Stimulated activated memory B cell treated with anti-CD40 and anti-IgM and Interleukin-4, amounts not matched to agents 10 μg/mL and 1 μg/mL and 100 μg/mL, for 72 hours (primary cell): Measurements from ENCODE around the gene CYTH2.
"Not testable (repeated sequence)": the region's sequence is repeated elsewhere in the genome, so short reads cannot be mapped to it uniquely, and the experiment has no call there.

Experiments used
- ATAC-seq: fragments of 150-1000 bp; cut with Tn5 transposase; 2 replicates; pipeline ENCODE4 v1.10.0; 2021
- H3K27ac Mint-ChIP-seq: one replicate; pipeline ENCODE4 v1.8.0; 2022; ENCODE audit warnings: mild to moderate bottlenecking, mixed read lengths
- H3K27me3 Mint-ChIP-seq: one replicate; pipeline ENCODE4 v1.8.0; 2022; ENCODE audit warnings: mixed read lengths
- H3K36me3 Mint-ChIP-seq: one replicate; pipeline ENCODE4 v1.8.0; 2022; ENCODE audit warnings: mixed read lengths
- H3K4me1 Mint-ChIP-seq: one replicate; pipeline ENCODE4 v1.8.0; 2022; ENCODE audit warnings: mixed read lengths
- H3K4me3 Mint-ChIP-seq: one replicate; pipeline ENCODE4 v1.8.0; 2022; ENCODE audit warnings: mild to moderate bottlenecking, moderate library complexity, mixed read lengths
- H3K9me3 Mint-ChIP-seq: one replicate; pipeline ENCODE4 v1.8.0; 2022; ENCODE audit warnings: mixed read lengths

CYTH2 gene

DNA sequence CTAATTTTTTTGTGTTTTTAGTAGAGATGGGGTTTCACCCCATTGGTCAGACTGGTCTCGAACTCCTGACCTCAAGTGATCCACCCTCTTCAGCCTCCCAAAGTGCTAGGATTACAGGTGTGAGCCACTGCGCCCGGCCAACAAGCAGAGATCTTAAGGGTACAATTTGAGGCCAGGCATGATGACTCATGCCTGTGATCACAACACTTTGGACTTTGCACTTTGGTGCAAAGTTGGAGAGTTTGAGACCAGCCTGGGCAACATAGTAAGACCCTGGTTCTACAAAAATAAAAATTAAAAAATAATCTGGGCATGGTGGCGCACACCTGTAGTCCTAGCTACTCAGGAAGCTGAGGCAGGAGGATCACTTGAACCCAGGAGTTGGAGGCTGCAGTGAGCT lies 50.3 kb downstream of the CYTH2 start:
- H3K36me3 Mint-ChIP-seq, H3K27ac Mint-ChIP-seq, H3K4me3 Mint-ChIP-seq, H3K4me1 Mint-ChIP-seq, ATAC-seq, H3K9me3 Mint-ChIP-seq: not testable (repeated sequence)
- H3K27me3 Mint-ChIP-seq = peaks cover 18% of the 10 kb centered on the region

DNA sequence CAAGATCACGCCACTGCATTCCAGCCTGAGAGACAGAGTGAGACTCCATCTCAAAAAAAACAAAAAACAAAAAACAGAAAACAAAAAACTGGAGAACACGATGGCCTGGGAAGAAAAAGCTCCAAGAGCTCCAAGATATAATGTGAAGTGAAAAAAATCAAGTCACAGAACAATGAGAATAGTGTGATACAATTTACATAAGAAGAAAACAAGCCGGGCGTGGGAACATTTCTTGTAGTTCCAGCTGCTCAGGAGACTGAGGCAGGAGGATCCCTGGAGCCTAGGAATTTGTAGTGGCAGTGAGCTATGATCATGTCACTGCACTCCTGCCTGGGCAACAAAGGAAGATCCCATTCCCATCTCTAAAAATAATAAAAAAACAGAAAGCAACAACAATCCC lies 51.0 kb downstream of the CYTH2 start:
- H3K4me1 Mint-ChIP-seq = no peaks in the 10 kb centered on the region
- no peak for ATAC-seq
- H3K9me3 Mint-ChIP-seq = peaks cover 5% of the 10 kb centered on the region
- H3K27me3 Mint-ChIP-seq = peaks cover 19% of the 10 kb centered on the region
- H3K27ac Mint-ChIP-seq = no peak overlapping the region
- H3K4me3 Mint-ChIP-seq = no peak overlapping the region
- no peaks in the 10 kb centered on the region for H3K36me3 Mint-ChIP-seq

DNA sequence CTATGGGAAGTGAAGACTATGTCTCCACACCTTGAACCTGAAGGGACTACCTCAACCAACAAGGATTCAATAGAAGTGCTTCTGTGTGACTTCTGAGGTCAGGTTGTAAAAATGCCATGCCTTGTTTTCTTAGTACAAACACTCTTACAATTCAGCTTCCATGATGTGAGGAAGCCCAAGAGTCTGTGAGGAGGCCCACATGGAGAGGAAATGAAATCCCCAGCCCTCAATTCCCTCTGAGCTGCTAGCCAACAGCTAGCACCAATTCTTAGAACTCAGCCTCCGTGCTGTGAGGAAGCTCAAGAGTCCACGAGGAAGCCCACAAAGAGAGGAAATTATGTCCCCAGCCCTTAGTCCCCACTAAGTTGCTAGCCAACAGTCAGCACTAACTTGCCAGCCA lies 55.1 kb downstream of the CYTH2 start:
- Mint-ChIP-seq H3K36me3 (no peaks in the 10 kb centered on the region), H3K4me1 (no peaks in the 10 kb centered on the region), H3K9me3 (peaks cover 20% of the 10 kb centered on the region), H3K27me3 (peaks cover 19% of the 10 kb centered on the region), H3K4me3 (no peak overlapping the region), H3K27ac (no peak overlapping the region)
- no peak for ATAC-seq

DNA sequence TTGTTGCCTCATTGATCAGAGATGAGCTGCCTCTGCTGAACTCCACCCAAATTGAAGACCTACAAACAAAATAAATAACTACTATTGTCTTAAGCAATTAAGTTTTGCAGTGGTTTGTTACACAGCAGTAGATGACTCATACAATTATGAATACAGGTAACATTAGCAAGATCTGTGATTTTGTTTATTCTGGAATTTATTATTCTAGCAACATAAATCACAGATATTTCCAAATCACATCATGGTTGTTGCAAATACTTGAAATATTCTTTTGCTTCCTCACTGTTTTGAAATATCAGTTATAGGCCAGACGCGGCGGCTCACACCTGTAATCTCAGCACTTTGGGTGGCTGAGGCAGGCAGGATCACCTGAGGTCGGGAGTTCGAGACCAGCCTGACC lies 55.6 kb downstream of the CYTH2 start:
- Mint-ChIP-seq H3K27ac (no peak overlapping the region), H3K27me3 (peaks cover 19% of the 10 kb centered on the region), H3K4me3 (no peak overlapping the region), H3K36me3 (no peaks in the 10 kb centered on the region), H3K4me1 (no peaks in the 10 kb centered on the region), H3K9me3 (peaks cover 20% of the 10 kb centered on the region)
- ATAC-seq = no peak

DNA sequence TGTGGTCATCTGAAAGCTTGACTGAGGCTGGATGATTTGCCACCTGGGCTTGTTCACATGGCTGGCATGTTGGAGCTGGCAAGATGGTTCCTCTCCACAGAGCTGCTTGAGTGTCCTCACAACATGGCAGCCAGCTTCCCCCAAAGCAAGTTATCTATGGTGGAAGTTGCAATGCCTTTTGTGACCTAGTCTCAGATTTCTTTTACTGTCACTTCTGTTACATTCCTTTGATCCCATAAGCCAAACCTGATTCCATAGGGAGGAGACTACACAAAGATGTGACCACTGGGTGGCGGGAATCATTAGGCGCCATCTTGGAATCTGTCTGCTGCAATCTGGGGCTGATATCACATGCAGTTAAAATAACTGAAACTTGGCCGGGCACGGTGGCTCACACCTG lies 60.0 kb downstream of the CYTH2 start:
- no peak overlapping the region for H3K4me3 Mint-ChIP-seq
- peaks cover 17% of the 10 kb centered on the region for H3K9me3 Mint-ChIP-seq
- ATAC-seq = no peak
- peaks cover 16% of the 10 kb centered on the region for H3K27me3 Mint-ChIP-seq
- H3K4me1 Mint-ChIP-seq = no peaks in the 10 kb centered on the region
- no peaks in the 10 kb centered on the region for H3K36me3 Mint-ChIP-seq
- H3K27ac Mint-ChIP-seq = no peak overlapping the region

DNA sequence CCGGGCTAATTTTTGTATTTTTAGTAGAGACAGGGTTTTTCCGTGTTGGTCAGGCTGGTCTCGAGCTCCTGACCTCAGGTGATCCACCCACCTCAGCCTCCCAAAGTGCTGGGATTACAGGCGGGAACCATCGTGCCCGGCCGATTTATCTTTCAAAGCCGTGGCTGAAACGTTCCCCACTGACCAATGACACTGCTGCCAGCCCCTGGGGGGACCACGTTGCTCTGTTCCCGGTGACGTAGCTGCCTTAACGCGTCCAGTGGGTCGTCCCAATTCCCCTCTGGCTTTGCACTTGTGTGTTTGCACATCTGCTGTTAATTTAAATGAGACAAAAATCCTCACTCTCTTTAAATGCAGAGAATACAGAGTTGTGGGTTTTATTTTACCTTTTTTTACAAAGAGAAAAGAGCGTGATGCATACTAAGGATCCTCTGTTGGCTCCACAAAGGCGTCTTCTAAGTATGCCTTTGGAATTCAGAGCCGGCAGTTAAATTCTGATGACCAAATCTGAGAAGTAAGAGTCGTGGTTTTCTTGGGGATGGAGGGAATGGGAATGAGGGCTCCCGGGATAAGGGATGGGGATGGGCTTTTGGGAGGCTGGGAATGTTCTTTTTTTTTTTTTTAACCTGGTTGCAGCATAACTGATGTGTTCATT lies 61.0 kb downstream of the CYTH2 start:
- Mint-ChIP-seq H3K4me1 (no peaks in the 10 kb centered on the region), H3K27ac (no peak overlapping the region), H3K27me3 (peaks cover 13% of the 10 kb centered on the region), H3K36me3 (no peaks in the 10 kb centered on the region), H3K9me3 (peaks cover 15% of the 10 kb centered on the region), H3K4me3 (no peak overlapping the region)
- no peak for ATAC-seq

DNA sequence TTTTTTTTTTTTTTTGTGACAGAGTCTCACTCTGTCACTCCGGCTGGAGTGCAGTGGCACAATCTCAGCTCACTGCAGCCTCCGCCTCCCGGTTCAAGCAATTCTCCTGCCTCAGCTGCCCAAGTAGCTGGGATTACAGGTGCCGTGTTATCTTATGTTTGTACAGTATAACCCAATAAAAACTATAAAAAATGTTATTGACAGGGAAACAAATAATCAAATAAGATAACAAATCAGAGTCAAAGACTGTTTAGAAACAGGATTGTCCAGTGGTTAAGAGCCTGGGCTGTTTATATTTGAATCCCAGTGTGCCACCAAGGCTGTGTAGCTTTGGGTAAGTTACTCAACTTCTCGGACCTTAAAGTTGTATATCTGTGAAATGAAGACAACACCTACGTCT lies 61.6 kb downstream of the CYTH2 start:
- H3K4me3 Mint-ChIP-seq = no peak overlapping the region
- H3K27me3 Mint-ChIP-seq = peaks cover 13% of the 10 kb centered on the region
- H3K36me3 Mint-ChIP-seq = no peaks in the 10 kb centered on the region
- ATAC-seq = no peak
- H3K27ac Mint-ChIP-seq = no peak overlapping the region
- no peaks in the 10 kb centered on the region for H3K4me1 Mint-ChIP-seq
- peaks cover 15% of the 10 kb centered on the region for H3K9me3 Mint-ChIP-seq
